ENCODE measurements around the gene PBX1.

The PBX1 gene

GRCh38 chr1:164836614-164837018 is 277.6 kb downstream of the PBX1 start:
- no peak for DNase-seq (ENCODE audit: insufficient read length, low spot score)
- peak; percentile 48 for FAIRE-seq
- TF ChIP-seq, protein P1, sequence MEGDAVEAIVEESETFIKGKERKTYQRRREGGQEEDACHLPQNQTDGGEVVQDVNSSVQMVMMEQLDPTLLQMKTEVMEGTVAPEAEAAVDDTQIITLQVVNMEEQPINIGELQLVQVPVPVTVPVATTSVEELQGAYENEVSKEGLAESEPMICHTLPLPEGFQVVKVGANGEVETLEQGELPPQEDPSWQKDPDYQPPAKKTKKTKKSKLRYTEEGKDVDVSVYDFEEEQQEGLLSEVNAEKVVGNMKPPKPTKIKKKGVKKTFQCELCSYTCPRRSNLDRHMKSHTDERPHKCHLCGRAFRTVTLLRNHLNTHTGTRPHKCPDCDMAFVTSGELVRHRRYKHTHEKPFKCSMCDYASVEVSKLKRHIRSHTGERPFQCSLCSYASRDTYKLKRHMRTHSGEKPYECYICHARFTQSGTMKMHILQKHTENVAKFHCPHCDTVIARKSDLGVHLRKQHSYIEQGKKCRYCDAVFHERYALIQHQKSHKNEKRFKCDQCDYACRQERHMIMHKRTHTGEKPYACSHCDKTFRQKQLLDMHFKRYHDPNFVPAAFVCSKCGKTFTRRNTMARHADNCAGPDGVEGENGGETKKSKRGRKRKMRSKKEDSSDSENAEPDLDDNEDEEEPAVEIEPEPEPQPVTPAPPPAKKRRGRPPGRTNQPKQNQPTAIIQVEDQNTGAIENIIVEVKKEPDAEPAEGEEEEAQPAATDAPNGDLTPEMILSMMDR (IDR thresholded peaks at IDR 0.05; ENCODE audit: insufficient read depth, missing control alignments), result no peak

GRCh38 chr1:164838786-164839185 is 279.8 kb downstream of the PBX1 start:
- TF ChIP-seq, protein P1 (IDR thresholded peaks at IDR 0.05; ENCODE audit: insufficient read depth, missing control alignments), result no peak
- FAIRE-seq (no peak), DNase-seq (ENCODE audit: insufficient read length, low spot score) (no peak)

- no peak for DNase-seq (ENCODE audit: insufficient read length, low spot score)
- FAIRE-seq, result no peak
- TF ChIP-seq, protein P1 (IDR thresholded peaks at IDR 0.05; ENCODE audit: insufficient read depth, missing control alignments), result no peak
Measured at GRCh38 chr1:164840936-164841335, 282.0 kb downstream of the PBX1 start.

GRCh38 chr1:164841702-164842465 is 282.9 kb downstream of the PBX1 start:
- TF ChIP-seq, protein P1 (IDR thresholded peaks at IDR 0.05; ENCODE audit: insufficient read depth, missing control alignments), result no peak
- FAIRE-seq (no peak), DNase-seq (ENCODE audit: insufficient read length, low spot score) (no peak)

DNA sequence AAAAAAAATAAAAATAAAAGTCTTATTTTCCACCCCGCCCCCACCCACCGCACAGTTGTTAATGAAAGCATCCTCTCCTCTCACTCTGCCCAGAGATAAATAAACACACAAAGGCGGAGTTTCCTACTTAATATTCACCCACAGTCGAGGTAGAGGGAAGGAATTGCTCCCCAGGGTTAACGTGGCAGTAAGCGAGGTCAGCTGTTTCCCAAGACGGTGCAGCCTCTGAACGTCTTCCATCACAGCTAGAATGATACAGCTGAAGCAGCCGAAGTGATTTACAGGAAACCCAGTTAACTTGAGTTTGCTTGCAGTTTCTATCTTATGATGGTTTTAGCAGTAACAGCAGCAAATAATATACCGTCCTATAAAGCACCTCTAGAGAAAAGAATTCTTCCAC is 283.9 kb downstream of the PBX1 start:
- TF ChIP-seq, protein P1 (IDR thresholded peaks at IDR 0.05; ENCODE audit: insufficient read depth, missing control alignments), result no peak
- no peak for DNase-seq (ENCODE audit: insufficient read length, low spot score)
- no peak for FAIRE-seq

GRCh38 chr1:164843743-164844500 is 284.9 kb downstream of the PBX1 start:
- DNase-seq (ENCODE audit: insufficient read length, low spot score), result no peak
- TF ChIP-seq, protein P1 (IDR thresholded peaks at IDR 0.05; ENCODE audit: insufficient read depth, missing control alignments), result no peak
- FAIRE-seq, result no peak
